EL (cell line): ENCODE measurements around the gene BLOC1S1.
"Not testable (repeated sequence)": the region's sequence is repeated elsewhere in the genome, so short reads cannot be mapped to it uniquely, and the experiment has no call there.

ENCODE experiments used
- DNase-seq: peaks from one replicate; pipeline ENCODE4 v3.0.0-alpha.2; 2016

The BLOC1S1 gene

GRCh38 chr12:55746174-55746912, 30.5 kb downstream of the BLOC1S1 start:
- no peak for DNase-seq

- DNase-seq: no peak
Measured at GRCh38 chr12:55746913-55747231, 31.0 kb downstream of the BLOC1S1 start.

- no peak for DNase-seq
Measured at GRCh38 chr12:55748230-55748993, 32.6 kb downstream of the BLOC1S1 start.

GRCh38 chr12:55755246-55755645, 39.4 kb downstream of the BLOC1S1 start:
- DNase-seq: no peak

GRCh38 chr12:55757701-55758100, 41.9 kb downstream of the BLOC1S1 start:
- DNase-seq: no peak

GRCh38 chr12:55758575-55758974, 42.7 kb downstream of the BLOC1S1 start:
- not testable (repeated sequence) for DNase-seq

- DNase-seq: no peak
Measured at GRCh38 chr12:55760663-55761062, 44.8 kb downstream of the BLOC1S1 start.

GRCh38 chr12:55762646-55763045, 46.8 kb downstream of the BLOC1S1 start:
- DNase-seq: no peak

- no peak for DNase-seq
Measured at GRCh38 chr12:55765736-55766290, 50.0 kb downstream of the BLOC1S1 start.

GRCh38 chr12:55767156-55767555, 51.3 kb downstream of the BLOC1S1 start:
- no peak for DNase-seq
